Measurements from ENCODE around the gene OPA3. TPM values are rescaled to one million over a fixed set of nuclear protein-coding genes. Genes with fewer than 3 reads are reported as not detected.

OPA3 gene
- total RNA-seq, 1 experiment from 2014 or later, result 12.6 TPM

GRCh38 chr19:45607071-45608029 lies 22.7 kb upstream of the OPA3 start:
- H3K4me3 ChIP-seq (ENCODE audit: insufficient read depth, low read depth, low read length), result peak overlapping the region; percentile 46
- DNase-seq, result peak; percentile 89
- no peaks in the 10 kb centered on the region; the same call in 1 of the 2 replicates for H3K36me3 ChIP-seq (replicated peaks; ENCODE audit: control insufficient read depth, insufficient read depth, low read length)

GRCh38 chr19:45601524-45602374 lies 17.1 kb upstream of the OPA3 start, which contains the start of gene GPR4:
GPR4 (minus strand) TSS chr19:45602212; CDS start chr19:45591866, 10,346 bp downstream.
- H3K27me3 ChIP-seq (ENCODE audit: control insufficient read depth, insufficient read depth, low read length), result peaks cover 59% of the 10 kb centered on the region
- H3K4me3 ChIP-seq (ENCODE audit: insufficient read depth, low read depth, low read length), result peak within 1 kb of the TSS; percentile 39
- peak; percentile 97 for DNase-seq
- no peaks in the 10 kb centered on the region for H3K36me3 ChIP-seq (replicated peaks; ENCODE audit: control insufficient read depth, insufficient read depth, low read length)

More at GRCh38 chr19:45607071-45608029, 22.7 kb upstream of the OPA3 start:
- peaks cover 9% of the 10 kb centered on the region for H3K27me3 ChIP-seq (ENCODE audit: control insufficient read depth, insufficient read depth, low read length)

GRCh38 chr19:45601115-45601514 lies 16.5 kb upstream of the OPA3 start:
- Histone ChIP-seq H3K36me3 (replicated peaks; ENCODE audit: control insufficient read depth, insufficient read depth, low read length) (no peaks in the 10 kb centered on the region), H3K4me3 (ENCODE audit: insufficient read depth, low read depth, low read length) (no peak overlapping the region; the same call in 1 of the 2 replicates), H3K27me3 (ENCODE audit: control insufficient read depth, insufficient read depth, low read length) (peaks cover 59% of the 10 kb centered on the region)
- DNase-seq, result peak; percentile 59

DNA sequence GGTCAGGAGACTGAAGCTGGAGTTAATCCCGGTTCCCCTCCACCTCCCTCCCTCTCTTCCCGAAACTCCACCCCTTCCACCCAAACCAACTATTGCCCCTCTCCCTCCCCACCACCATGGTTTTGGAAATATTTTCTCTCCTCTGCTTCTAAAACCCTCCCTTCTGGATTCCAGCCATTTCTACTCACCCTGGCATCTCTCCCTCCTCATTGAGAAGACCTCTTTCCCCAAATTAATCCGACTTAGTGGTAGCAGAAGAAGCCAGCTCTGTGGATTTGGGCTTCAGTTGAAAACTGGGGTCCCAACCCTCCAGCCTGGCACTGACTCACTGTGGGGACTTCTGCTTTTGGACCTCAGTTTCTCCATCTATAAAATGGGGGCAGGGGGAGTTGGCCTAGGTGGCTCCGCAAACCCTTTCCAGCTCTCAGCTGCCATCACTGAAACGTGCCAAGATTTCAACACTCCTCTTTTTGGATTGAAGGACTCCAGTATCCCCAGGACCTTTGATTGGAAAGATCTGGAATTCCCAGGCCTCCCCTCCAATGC lies 15.8 kb upstream of the OPA3 start:
- no peak overlapping the region for H3K4me3 ChIP-seq (ENCODE audit: insufficient read depth, low read depth, low read length)
- peaks cover 59% of the 10 kb centered on the region for H3K27me3 ChIP-seq (ENCODE audit: control insufficient read depth, insufficient read depth, low read length)
- H3K36me3 ChIP-seq (replicated peaks; ENCODE audit: control insufficient read depth, insufficient read depth, low read length), result no peaks in the 10 kb centered on the region
- peak; percentile 59 for DNase-seq

GRCh38 chr19:45599286-45599685 lies 14.7 kb upstream of the OPA3 start:
- peaks cover 61% of the 10 kb centered on the region for H3K27me3 ChIP-seq (ENCODE audit: control insufficient read depth, insufficient read depth, low read length)
- DNase-seq, result peak; percentile 77
- H3K4me3 ChIP-seq (ENCODE audit: insufficient read depth, low read depth, low read length), result no peak overlapping the region
- H3K36me3 ChIP-seq (replicated peaks; ENCODE audit: control insufficient read depth, insufficient read depth, low read length), result no peaks in the 10 kb centered on the region

- no peaks in the 10 kb centered on the region for H3K36me3 ChIP-seq (replicated peaks; ENCODE audit: control insufficient read depth, insufficient read depth, low read length)
- DNase-seq, result peak; percentile 58
- H3K4me3 ChIP-seq (ENCODE audit: insufficient read depth, low read depth, low read length), result peak overlapping the region; percentile 40
- peaks cover 61% of the 10 kb centered on the region for H3K27me3 ChIP-seq (ENCODE audit: control insufficient read depth, insufficient read depth, low read length)
Observed at GRCh38 chr19:45598267-45599001, 13.8 kb upstream of the OPA3 start.

GRCh38 chr19:45597425-45598111 lies 13.0 kb upstream of the OPA3 start:
- no peaks in the 10 kb centered on the region for H3K36me3 ChIP-seq (replicated peaks; ENCODE audit: control insufficient read depth, insufficient read depth, low read length)
- DNase-seq, result peak; percentile 69
- H3K4me3 ChIP-seq (ENCODE audit: insufficient read depth, low read depth, low read length), result peak overlapping the region; percentile 40
- H3K27me3 ChIP-seq (ENCODE audit: control insufficient read depth, insufficient read depth, low read length), result peaks cover 55% of the 10 kb centered on the region

DNA sequence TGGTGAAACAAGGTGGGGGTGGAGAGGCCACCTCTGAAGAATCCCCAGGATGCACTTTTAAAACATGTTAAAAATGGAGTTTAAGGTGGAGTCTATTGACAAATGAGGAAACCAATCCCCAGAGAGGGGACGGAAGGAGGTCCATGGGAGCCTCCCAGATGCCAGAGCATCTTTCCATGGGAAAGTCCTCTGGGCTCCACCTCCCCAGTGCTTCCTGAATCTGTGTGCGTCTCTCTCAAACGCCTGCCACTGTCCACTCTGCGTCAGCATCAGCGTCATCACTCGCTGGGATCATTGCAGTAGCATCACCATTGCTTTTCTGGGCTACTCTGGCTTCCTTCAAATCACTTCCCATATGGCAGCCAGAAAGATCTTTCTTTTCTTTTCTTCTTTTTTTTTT lies 11.2 kb upstream of the OPA3 start:
- Histone ChIP-seq H3K27me3 (ENCODE audit: control insufficient read depth, insufficient read depth, low read length) (peaks cover 49% of the 10 kb centered on the region), H3K36me3 (replicated peaks; ENCODE audit: control insufficient read depth, insufficient read depth, low read length) (no peaks in the 10 kb centered on the region), H3K4me3 (ENCODE audit: insufficient read depth, low read depth, low read length) (no peak overlapping the region)
- DNase-seq, result no peak

DNA sequence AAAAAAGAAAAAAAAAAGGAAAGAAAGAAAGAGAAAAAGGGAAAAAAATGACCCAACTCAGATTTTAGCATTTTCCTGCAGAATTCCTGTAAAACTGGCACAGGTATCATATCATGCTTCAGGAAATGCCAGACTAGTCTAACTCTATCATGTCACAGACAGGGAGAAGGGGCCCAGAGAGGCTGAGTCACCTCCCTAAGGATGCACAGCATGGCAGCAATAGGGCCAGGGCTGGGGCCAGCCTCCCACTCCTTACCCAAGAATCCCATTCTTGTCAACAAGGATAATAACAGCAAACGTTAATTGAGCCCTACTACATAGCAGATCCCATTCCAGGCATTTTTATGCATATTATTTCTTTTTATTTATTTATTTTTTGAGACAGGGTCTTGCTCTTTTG lies 8.9 kb upstream of the OPA3 start:
- H3K4me3 ChIP-seq (ENCODE audit: insufficient read depth, low read depth, low read length), result no peak overlapping the region
- no peak for DNase-seq
- peaks cover 32% of the 10 kb centered on the region for H3K27me3 ChIP-seq (ENCODE audit: control insufficient read depth, insufficient read depth, low read length)
- no peaks in the 10 kb centered on the region for H3K36me3 ChIP-seq (replicated peaks; ENCODE audit: control insufficient read depth, insufficient read depth, low read length)

GRCh38 chr19:45592366-45592765 lies 7.8 kb upstream of the OPA3 start:
- Histone ChIP-seq H3K36me3 (replicated peaks; ENCODE audit: control insufficient read depth, insufficient read depth, low read length) (no peaks in the 10 kb centered on the region), H3K4me3 (ENCODE audit: insufficient read depth, low read depth, low read length) (no peak overlapping the region), H3K27me3 (ENCODE audit: control insufficient read depth, insufficient read depth, low read length) (peaks cover 21% of the 10 kb centered on the region)
- no peak for DNase-seq

DNA sequence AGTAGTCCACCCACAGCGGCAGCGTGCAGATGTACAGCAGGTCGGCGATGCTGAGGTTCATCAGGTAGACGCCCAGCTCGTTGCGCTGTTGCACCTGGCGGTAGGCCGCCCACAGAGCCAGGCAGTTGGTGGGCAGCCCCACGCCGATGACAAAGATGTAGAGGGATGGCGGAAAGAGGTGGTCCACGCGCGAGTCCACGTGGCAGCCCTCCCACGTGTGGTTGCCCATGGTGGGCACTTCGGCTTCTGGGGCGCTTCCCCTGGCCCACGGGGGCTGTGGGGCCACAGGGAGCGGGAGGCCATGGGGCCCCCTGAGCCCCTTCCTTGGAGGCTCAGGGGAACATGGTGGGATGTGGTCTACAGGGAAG lies 7.0 kb upstream of the OPA3 start:
- no peaks in the 10 kb centered on the region for H3K36me3 ChIP-seq (replicated peaks; ENCODE audit: control insufficient read depth, insufficient read depth, low read length)
- H3K27me3 ChIP-seq (ENCODE audit: control insufficient read depth, insufficient read depth, low read length), result peaks cover 19% of the 10 kb centered on the region
- no peak for DNase-seq
- H3K4me3 ChIP-seq (ENCODE audit: insufficient read depth, low read depth, low read length), result no peak overlapping the region

DNA sequence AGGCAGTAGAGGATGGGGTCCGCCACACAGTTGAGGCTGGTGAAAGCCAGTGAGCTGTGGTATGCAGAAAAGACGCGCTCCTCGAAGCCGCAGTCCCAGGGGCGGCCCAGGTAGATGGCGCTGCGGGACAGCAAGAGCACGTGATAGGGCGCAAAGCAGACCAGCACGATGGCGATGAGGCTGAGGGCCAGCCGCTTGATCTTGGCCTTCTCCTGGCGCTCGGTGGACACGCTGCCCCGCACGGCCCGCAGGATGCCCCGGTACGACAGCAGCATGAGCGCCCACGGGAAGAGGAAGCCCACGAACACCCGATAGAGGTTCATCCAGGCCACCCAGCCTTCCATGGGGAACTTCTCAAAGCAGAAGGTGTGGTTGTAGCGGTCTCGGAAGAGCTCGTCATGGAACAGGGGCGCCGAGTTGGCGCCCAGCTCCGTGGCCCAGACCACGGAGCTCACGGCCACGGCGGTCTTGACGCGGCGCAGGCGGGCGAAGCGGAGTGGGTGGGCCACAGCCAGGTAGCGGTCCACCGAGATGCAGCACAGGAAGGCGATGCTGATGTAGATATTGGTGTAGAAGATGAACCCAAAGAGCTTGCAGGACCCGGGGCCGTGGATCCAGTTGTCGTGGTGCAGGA lies 6.5 kb upstream of the OPA3 start:
- H3K27me3 ChIP-seq (ENCODE audit: control insufficient read depth, insufficient read depth, low read length), result peaks cover 19% of the 10 kb centered on the region
- peak; percentile 93 for DNase-seq
- H3K36me3 ChIP-seq (replicated peaks; ENCODE audit: control insufficient read depth, insufficient read depth, low read length), result no peaks in the 10 kb centered on the region
- H3K4me3 ChIP-seq (ENCODE audit: insufficient read depth, low read depth, low read length), result no peak overlapping the region

DNA sequence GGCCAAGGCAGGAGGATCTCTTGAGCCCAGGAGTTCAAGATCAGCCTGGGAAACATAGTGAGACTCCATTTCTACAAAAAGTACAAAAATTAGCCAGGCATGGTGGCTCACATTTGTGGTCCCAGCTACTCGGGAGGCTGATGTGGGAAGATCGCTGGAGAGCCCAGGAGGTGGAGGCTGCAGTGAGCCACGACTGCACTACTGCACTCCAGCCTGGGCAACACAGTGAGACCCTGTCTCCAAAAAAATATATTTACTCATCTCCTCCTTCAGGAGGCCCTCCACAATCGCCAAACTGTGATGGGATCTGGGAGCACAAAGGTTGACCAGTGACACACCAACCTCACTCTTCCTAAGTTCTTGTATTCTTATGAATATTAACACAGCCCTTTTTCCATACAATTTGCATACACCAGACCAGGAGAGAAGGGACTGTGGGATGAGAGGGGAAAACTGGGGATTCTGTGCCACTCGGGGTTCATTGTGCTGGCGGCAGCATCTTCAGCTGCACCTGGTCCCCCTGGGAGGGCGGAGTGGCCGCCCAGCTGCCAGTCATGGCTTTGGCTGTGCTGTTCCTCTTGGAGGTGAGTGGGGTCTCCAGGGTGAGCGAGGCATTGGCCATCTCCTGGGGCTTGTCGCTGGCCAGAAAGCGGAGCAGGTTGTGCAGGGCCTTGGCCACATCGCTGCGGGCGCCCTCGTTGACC lies 5.8 kb upstream of the OPA3 start:
- no peaks in the 10 kb centered on the region for H3K36me3 ChIP-seq (replicated peaks; ENCODE audit: control insufficient read depth, insufficient read depth, low read length)
- no peak overlapping the region for H3K4me3 ChIP-seq (ENCODE audit: insufficient read depth, low read depth, low read length)
- DNase-seq, result no peak
- H3K27me3 ChIP-seq (ENCODE audit: control insufficient read depth, insufficient read depth, low read length), result peaks cover 19% of the 10 kb centered on the region

Data from H7 (cell line).